22Rv1 (cell line): Measurements from ENCODE around the gene MSGN1.
A peak's percentile ranks its signal among the peaks of the same experiment; 100 is the strongest.

ENCODE experiments used
- ZFX ChIP-seq: fragments of 450-650 bp; IDR thresholded peaks from 2 replicates; pipeline ENCODE4 v1.6.1; 2017; ENCODE audit warnings: antibody characterized with exemption, borderline replicate concordance
- TF ChIP-seq, protein P1 (sequence below): fragments of 450-650 bp; IDR thresholded peaks from 2 replicates; pipeline ENCODE4 v1.5.1; 2017; ENCODE audit warnings: mild to moderate bottlenecking

DNA sequence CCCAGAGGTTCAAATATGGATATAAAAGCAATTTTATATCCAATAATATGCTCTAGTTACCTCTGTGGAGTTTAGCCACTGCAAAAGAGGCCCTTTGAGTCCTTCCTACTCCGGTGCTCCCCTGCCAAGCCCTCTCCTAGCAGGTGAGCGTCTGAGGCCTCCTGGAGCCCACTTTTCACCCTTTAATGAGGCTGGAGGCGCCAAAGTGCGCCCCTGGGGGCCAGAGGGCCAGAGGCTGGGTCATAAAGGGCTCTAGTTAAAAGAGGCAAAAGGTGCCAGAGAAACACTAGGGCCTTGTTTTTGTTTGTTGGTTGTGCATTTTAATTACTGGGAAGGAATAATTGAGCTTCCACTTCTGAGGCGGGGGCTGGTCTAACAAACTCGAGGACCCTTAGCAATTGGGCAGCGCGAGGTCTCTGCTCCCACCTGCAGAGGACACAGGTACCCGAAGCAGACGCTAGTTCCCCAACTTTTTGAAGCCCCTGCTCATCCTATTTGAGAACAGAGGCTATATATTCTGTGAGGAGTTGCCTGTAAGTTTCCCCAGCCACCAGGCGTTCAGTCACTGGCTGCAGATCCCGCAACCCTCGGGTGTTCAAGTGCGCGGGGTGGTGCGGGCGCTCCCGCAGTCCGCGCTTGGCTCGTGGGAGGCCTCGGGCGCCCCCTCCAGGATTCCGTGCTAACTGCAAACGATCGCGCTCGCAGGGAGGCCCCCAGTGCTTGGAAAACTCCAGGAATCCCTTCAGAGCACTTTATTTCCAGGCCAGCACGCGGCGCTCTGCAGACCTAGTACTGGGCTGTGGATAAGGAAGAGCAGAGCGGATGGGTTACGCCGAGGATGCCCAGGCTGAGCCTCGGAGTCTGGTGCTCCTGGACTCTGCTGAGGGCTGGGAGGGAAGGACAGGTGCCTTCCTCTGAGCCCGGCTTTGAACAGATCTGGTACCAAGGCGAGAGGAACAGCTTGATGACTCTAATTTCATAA lies 14.1 kb downstream of the MSGN1 start:
- TF ChIP-seq ZFX = no peak
- TF ChIP-seq, protein P1, sequence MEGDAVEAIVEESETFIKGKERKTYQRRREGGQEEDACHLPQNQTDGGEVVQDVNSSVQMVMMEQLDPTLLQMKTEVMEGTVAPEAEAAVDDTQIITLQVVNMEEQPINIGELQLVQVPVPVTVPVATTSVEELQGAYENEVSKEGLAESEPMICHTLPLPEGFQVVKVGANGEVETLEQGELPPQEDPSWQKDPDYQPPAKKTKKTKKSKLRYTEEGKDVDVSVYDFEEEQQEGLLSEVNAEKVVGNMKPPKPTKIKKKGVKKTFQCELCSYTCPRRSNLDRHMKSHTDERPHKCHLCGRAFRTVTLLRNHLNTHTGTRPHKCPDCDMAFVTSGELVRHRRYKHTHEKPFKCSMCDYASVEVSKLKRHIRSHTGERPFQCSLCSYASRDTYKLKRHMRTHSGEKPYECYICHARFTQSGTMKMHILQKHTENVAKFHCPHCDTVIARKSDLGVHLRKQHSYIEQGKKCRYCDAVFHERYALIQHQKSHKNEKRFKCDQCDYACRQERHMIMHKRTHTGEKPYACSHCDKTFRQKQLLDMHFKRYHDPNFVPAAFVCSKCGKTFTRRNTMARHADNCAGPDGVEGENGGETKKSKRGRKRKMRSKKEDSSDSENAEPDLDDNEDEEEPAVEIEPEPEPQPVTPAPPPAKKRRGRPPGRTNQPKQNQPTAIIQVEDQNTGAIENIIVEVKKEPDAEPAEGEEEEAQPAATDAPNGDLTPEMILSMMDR = peak; percentile 97
